ENCODE measurements around the gene TSSK3. TPM values are rescaled to one million over a fixed set of nuclear protein-coding genes. Genes with fewer than 3 reads are reported as not detected.

The TSSK3 gene
- total and polyA plus RNA-seq, 7 donors: 1.1 to 2.2 (median 1.8) TPM; not detected in 3

DNA sequence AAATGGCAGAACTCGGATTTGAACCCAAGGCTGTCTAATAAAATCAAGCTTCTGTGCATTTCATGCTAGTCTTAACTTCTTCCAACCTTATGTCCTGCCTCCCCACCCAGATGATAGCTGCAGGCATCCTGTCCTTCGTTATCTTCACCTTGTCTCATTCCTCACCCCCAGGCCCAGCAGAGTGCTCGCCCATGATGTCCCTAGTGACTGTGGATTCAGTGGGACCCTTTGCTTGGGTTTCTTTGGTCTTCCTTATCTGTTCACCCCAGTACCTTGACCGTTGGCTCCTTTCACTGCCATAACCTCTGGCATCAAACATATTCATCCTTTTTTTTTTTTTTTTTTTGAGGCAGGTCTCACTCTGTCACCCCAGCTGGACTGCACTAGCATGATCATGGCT, 37.5 kb downstream of the TSSK3 start:
- no peak overlapping the region for H3K27ac ChIP-seq
- no peaks in the 10 kb centered on the region for H3K9me3 ChIP-seq
- H3K4me3 ChIP-seq: no peak overlapping the region
- H3K36me3 ChIP-seq: no peaks in the 10 kb centered on the region
- no peaks in the 10 kb centered on the region for H3K27me3 ChIP-seq
- intact Hi-C loops (cut with DNase I): loop anchor here (2.0 kb wide), 1 partner anchor 15 kb away; no protein-coding TSS in a partner anchor
- 85 to 88% methylated on average over 4 of the region's 4 CpGs for WGBS, 2 donors
- peaks cover 0 to 17% (median 8%) of the 10 kb centered on the region in 4 donors for H3K4me1 ChIP-seq
- DNase-seq: no peak
- TF ChIP-seq POLR2A (IDR thresholded peaks at IDR 0.05) (no peak), EP300 (IDR thresholded peaks at IDR 0.05) (no peak), POLR2AphosphoS5 (IDR thresholded peaks at IDR 0.05) (no peak)
- TF ChIP-seq, protein P1, sequence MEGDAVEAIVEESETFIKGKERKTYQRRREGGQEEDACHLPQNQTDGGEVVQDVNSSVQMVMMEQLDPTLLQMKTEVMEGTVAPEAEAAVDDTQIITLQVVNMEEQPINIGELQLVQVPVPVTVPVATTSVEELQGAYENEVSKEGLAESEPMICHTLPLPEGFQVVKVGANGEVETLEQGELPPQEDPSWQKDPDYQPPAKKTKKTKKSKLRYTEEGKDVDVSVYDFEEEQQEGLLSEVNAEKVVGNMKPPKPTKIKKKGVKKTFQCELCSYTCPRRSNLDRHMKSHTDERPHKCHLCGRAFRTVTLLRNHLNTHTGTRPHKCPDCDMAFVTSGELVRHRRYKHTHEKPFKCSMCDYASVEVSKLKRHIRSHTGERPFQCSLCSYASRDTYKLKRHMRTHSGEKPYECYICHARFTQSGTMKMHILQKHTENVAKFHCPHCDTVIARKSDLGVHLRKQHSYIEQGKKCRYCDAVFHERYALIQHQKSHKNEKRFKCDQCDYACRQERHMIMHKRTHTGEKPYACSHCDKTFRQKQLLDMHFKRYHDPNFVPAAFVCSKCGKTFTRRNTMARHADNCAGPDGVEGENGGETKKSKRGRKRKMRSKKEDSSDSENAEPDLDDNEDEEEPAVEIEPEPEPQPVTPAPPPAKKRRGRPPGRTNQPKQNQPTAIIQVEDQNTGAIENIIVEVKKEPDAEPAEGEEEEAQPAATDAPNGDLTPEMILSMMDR (IDR thresholded peaks at IDR 0.05): no peak

DNA sequence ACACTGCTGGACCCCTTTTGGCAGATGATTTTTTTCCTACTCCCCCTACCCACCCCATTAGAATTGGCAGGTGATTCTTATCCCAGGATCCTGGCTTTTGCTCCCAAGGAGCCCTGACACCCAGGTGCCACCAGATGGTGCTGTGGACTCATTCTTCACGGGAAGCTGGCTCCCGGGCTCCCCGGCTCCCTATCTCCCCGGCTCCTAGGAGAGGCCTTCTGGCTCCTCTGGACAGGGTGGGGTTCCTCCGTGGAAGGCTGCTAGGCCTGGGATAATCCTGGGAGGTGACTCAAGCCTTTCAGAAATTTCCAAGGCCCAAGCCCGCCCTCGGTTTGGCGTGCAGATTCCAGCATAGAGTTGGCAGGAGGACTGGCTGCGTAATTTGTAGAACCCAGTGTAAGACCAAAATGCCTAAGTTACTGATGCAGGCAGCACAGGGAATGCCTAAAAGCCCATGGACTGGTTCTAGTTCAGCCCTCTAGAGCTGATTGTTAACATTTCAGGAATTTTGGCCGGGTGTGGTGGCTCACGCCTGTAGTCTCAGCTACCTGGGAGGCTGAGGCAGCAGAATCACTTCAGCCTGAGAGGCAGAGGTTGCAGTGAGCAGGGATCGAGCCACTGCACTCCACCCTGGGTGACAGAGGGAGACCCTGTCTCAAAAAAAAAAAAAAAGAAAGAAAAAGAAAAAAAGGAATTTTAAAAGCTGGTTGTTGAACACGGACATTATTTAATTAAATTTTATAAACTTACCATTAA, 38.7 kb downstream of the TSSK3 start:
- no peaks in the 10 kb centered on the region for H3K9me3 ChIP-seq
- peak; percentile 94 for DNase-seq
- peaks cover 0 to 12% (median 6%) of the 10 kb centered on the region in 4 donors for H3K4me1 ChIP-seq
- peak overlapping the region; percentile 47 to 79 (median 60) for H3K27ac ChIP-seq
- TF ChIP-seq POLR2AphosphoS5 (IDR thresholded peaks at IDR 0.05) (no peak), EP300 (IDR thresholded peaks at IDR 0.05) (no peak), POLR2A (IDR thresholded peaks at IDR 0.05) (no peak)
- TF ChIP-seq, protein P1 (IDR thresholded peaks at IDR 0.05): peak; percentile 78 to 94 (median 80)
- intact Hi-C loops (cut with DNase I): loop anchor here (2.0 kb wide), 1 partner anchor 14 kb away; no protein-coding TSS in a partner anchor
- no peak overlapping the region for H3K4me3 ChIP-seq
- no peaks in the 10 kb centered on the region for H3K27me3 ChIP-seq
- WGBS, 2 donors: 33 to 45% methylated on average over 13 of the region's 13 CpGs
- H3K36me3 ChIP-seq: no peaks in the 10 kb centered on the region

GRCh38 chr1:32404946-32405345, 42.6 kb downstream of the TSSK3 start:
- H3K36me3 ChIP-seq: no peaks in the 10 kb centered on the region
- no peak overlapping the region for H3K27ac ChIP-seq
- TF ChIP-seq, protein P1 (IDR thresholded peaks at IDR 0.05): no peak
- TF ChIP-seq POLR2A (IDR thresholded peaks at IDR 0.05) (no peak), EP300 (IDR thresholded peaks at IDR 0.05) (no peak), POLR2AphosphoS5 (IDR thresholded peaks at IDR 0.05) (no peak)
- no peak overlapping the region for H3K4me3 ChIP-seq
- peaks cover 0 to 12% (median 6%) of the 10 kb centered on the region in 4 donors for H3K4me1 ChIP-seq
- 41 to 45% methylated on average over 2 of the region's 2 CpGs for WGBS, 2 donors
- no peaks in the 10 kb centered on the region for H3K27me3 ChIP-seq
- no peaks in the 10 kb centered on the region for H3K9me3 ChIP-seq
- intact Hi-C loops (cut with DNase I): no loop called here
- no peak for DNase-seq

- Histone ChIP-seq H3K27me3 (no peaks in the 10 kb centered on the region), H3K27ac (no peak overlapping the region), H3K4me3 (no peak overlapping the region), H3K4me1 (peaks cover 0 to 10% (median 4%) of the 10 kb centered on the region in 4 donors), H3K36me3 (no peaks in the 10 kb centered on the region), H3K9me3 (no peaks in the 10 kb centered on the region)
- intact Hi-C loops (cut with DNase I): no loop called here
- WGBS, 2 donors: 89 to 94% methylated on average over 4 of the region's 4 CpGs
- DNase-seq: no peak
- TF ChIP-seq EP300 (IDR thresholded peaks at IDR 0.05): no peak
- no peak for TF ChIP-seq POLR2AphosphoS5 (IDR thresholded peaks at IDR 0.05)
- TF ChIP-seq, protein P1 (IDR thresholded peaks at IDR 0.05): no peak
- TF ChIP-seq POLR2A (IDR thresholded peaks at IDR 0.05): no peak
Measured at GRCh38 chr1:32405672-32406467, 43.5 kb downstream of the TSSK3 start.
